ENCODE measurements around the gene OR4M1. TPM values are rescaled to one million over a fixed set of nuclear protein-coding genes. Genes with fewer than 3 reads are reported as not detected.
"Not testable (repeated sequence)": the region's sequence is repeated elsewhere in the genome, so short reads cannot be mapped to it uniquely, and the experiment has no call there.

The OR4M1 gene
- polyA plus RNA-seq, 1 donor = not detected

GRCh38 chr14:19821016-19821415, 47.7 kb downstream of the OR4M1 start:
- H3K4me1 ChIP-seq (ENCODE audit: control insufficient read depth, insufficient read depth, low read length); H3K36me3 ChIP-seq (ENCODE audit: control insufficient read depth, insufficient read depth, low read length); DNase-seq; H3K4me3 ChIP-seq (ENCODE audit: low read length); H3K27ac ChIP-seq (ENCODE audit: low read length); H3K9me3 ChIP-seq (ENCODE audit: control insufficient read depth, low read depth, low read length); H3K27me3 ChIP-seq (ENCODE audit: control insufficient read depth, insufficient read depth, low read length): not testable (repeated sequence)
- WGBS (ENCODE audit: insufficient coverage, low lambda C conversion rate) = 100% methylated on average over 1 of the region's 6 CpGs

- no peaks in the 10 kb centered on the region for H3K4me1 ChIP-seq (ENCODE audit: control insufficient read depth, insufficient read depth, low read length)
- no peak overlapping the region for H3K4me3 ChIP-seq (ENCODE audit: low read length)
- H3K36me3 ChIP-seq (ENCODE audit: control insufficient read depth, insufficient read depth, low read length) = no peaks in the 10 kb centered on the region
- DNase-seq = no peak
- no peak overlapping the region for H3K27ac ChIP-seq (ENCODE audit: low read length)
- no peaks in the 10 kb centered on the region for H3K27me3 ChIP-seq (ENCODE audit: control insufficient read depth, insufficient read depth, low read length)
- H3K9me3 ChIP-seq (ENCODE audit: control insufficient read depth, low read depth, low read length) = no peaks in the 10 kb centered on the region
- 50% methylated on average over 1 of the region's 1 CpG for WGBS (ENCODE audit: insufficient coverage, low lambda C conversion rate)
Measured at GRCh38 chr14:19823178-19823577, 49.9 kb downstream of the OR4M1 start.

- Histone ChIP-seq H3K4me1 (ENCODE audit: control insufficient read depth, insufficient read depth, low read length) (no peaks in the 10 kb centered on the region), H3K9me3 (ENCODE audit: control insufficient read depth, low read depth, low read length) (no peaks in the 10 kb centered on the region), H3K4me3 (ENCODE audit: low read length) (no peak overlapping the region), H3K27ac (ENCODE audit: low read length) (no peak overlapping the region), H3K27me3 (ENCODE audit: control insufficient read depth, insufficient read depth, low read length) (no peaks in the 10 kb centered on the region), H3K36me3 (ENCODE audit: control insufficient read depth, insufficient read depth, low read length) (no peaks in the 10 kb centered on the region)
- WGBS (ENCODE audit: insufficient coverage, low lambda C conversion rate) = 33% methylated on average over 1 of the region's 1 CpG
- no peak for DNase-seq
Measured at GRCh38 chr14:19823765-19824164, 50.5 kb downstream of the OR4M1 start.

GRCh38 chr14:19827626-19828244, 54.4 kb downstream of the OR4M1 start:
- not testable (repeated sequence) for H3K27me3 ChIP-seq (ENCODE audit: control insufficient read depth, insufficient read depth, low read length); H3K9me3 ChIP-seq (ENCODE audit: control insufficient read depth, low read depth, low read length); DNase-seq; H3K4me3 ChIP-seq (ENCODE audit: low read length); H3K27ac ChIP-seq (ENCODE audit: low read length); H3K4me1 ChIP-seq (ENCODE audit: control insufficient read depth, insufficient read depth, low read length); H3K36me3 ChIP-seq (ENCODE audit: control insufficient read depth, insufficient read depth, low read length)
- WGBS (ENCODE audit: insufficient coverage, low lambda C conversion rate) = no CpG with 5 or more reads among the region's 12 CpGs

- H3K36me3 ChIP-seq (ENCODE audit: control insufficient read depth, insufficient read depth, low read length) = no peaks in the 10 kb centered on the region
- H3K4me1 ChIP-seq (ENCODE audit: control insufficient read depth, insufficient read depth, low read length) = no peaks in the 10 kb centered on the region
- no peaks in the 10 kb centered on the region for H3K9me3 ChIP-seq (ENCODE audit: control insufficient read depth, low read depth, low read length)
- no peak for DNase-seq
- no peaks in the 10 kb centered on the region for H3K27me3 ChIP-seq (ENCODE audit: control insufficient read depth, insufficient read depth, low read length)
- H3K4me3 ChIP-seq (ENCODE audit: low read length) = no peak overlapping the region
- no peak overlapping the region for H3K27ac ChIP-seq (ENCODE audit: low read length)
- 90% methylated on average over 2 of the region's 2 CpGs for WGBS (ENCODE audit: insufficient coverage, low lambda C conversion rate)
Measured at GRCh38 chr14:19828314-19828713, 55.0 kb downstream of the OR4M1 start.

Other genes starting within 250 kb of the OR4M1 start
- gene OR11H2, start 59.6 kb upstream of the OR4M1 start, polyA plus RNA-seq = not detected
- not detected for gene OR4Q3, start 29.9 kb upstream of the OR4M1 start, polyA plus RNA-seq
- gene OR4N2, start 30.3 kb downstream of the OR4M1 start, polyA plus RNA-seq = not detected
- not detected for gene OR4K2, start 101.6 kb downstream of the OR4M1 start, polyA plus RNA-seq
- gene OR4K5, start 147.1 kb downstream of the OR4M1 start, polyA plus RNA-seq = not detected
- not detected for gene OR4K1, start 157.4 kb downstream of the OR4M1 start, polyA plus RNA-seq
- not detected for gene OR4K15, start 202.1 kb downstream of the OR4M1 start, polyA plus RNA-seq
- gene OR4Q2, start 228.7 kb downstream of the OR4M1 start, polyA plus RNA-seq = not detected
- not detected for gene OR4K14, start 245.8 kb downstream of the OR4M1 start, polyA plus RNA-seq

Data from large intestine (tissue), 3 donors.